Measurements from ENCODE around the gene EYA4. TPM values are rescaled to one million over a fixed set of nuclear protein-coding genes. Genes with fewer than 3 reads are reported as not detected.

Gene EYA4
- polyA plus RNA-seq, 1 of the 3 experiments (the other 2 are of a cell fraction) = 0.08 TPM

DNA sequence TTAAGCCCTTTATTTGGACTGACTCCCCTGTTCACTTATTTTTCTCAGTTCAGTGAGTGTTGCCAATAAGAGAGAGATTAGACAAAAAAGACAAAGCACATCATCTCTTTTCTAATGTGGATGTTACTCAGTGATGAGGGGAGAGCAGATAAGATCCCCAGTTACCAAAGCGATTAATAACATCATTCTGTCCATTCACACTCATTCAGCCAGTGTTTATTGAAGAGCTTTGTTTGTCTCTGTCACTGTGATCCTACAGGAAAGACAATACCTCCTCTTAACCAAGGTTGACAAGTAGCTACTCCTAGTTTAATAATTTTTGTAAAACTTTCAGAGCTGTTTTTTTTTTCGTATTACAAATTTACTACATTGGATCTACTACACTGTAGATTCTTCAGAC lies 163.0 kb downstream of the EYA4 start (continued):
- TF ChIP-seq SIN3A (IDR thresholded peaks at IDR 0.05; ENCODE audit: borderline replicate concordance, low read depth, low read length) (no peak), TAF1 (IDR thresholded peaks at IDR 0.05; ENCODE audit: borderline replicate concordance, low read depth, low read length) (no peak), MXI1 (IDR thresholded peaks at IDR 0.05; ENCODE audit: low read depth, low read length) (no peak), JUND (IDR thresholded peaks at IDR 0.05) (no peak)
- TF ChIP-seq, protein P1, sequence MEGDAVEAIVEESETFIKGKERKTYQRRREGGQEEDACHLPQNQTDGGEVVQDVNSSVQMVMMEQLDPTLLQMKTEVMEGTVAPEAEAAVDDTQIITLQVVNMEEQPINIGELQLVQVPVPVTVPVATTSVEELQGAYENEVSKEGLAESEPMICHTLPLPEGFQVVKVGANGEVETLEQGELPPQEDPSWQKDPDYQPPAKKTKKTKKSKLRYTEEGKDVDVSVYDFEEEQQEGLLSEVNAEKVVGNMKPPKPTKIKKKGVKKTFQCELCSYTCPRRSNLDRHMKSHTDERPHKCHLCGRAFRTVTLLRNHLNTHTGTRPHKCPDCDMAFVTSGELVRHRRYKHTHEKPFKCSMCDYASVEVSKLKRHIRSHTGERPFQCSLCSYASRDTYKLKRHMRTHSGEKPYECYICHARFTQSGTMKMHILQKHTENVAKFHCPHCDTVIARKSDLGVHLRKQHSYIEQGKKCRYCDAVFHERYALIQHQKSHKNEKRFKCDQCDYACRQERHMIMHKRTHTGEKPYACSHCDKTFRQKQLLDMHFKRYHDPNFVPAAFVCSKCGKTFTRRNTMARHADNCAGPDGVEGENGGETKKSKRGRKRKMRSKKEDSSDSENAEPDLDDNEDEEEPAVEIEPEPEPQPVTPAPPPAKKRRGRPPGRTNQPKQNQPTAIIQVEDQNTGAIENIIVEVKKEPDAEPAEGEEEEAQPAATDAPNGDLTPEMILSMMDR (IDR thresholded peaks at IDR 0.05) = no peak

GRCh38 chr6:133404728-133405127 lies 163.6 kb downstream of the EYA4 start:
- Histone ChIP-seq H3K36me3 (replicated peaks in 1 of 2; ENCODE audit: control insufficient read depth in 1 of 2, insufficient read depth in 2 of 2, low read length in 1 of 2) (no peaks in the 10 kb centered on the region), H2AFZ (ENCODE audit: low read depth) (no peak overlapping the region), H3K9me3 (no peaks in the 10 kb centered on the region), H3K79me2 (ENCODE audit: insufficient read depth) (no peaks in the 10 kb centered on the region), H4K20me1 (ENCODE audit: insufficient read depth) (no peaks in the 10 kb centered on the region), H3F3A (replicated peaks; ENCODE audit: insufficient read depth) (no peaks in the 10 kb centered on the region), H3K9ac (no peak overlapping the region), H3K27me3 (ENCODE audit: insufficient read depth) (no peaks in the 10 kb centered on the region), H3K27ac (ENCODE audit: low read depth in 2 of 2, low read length in 1 of 2) (no peak overlapping the region), H3K4me1 (ENCODE audit: control insufficient read depth in 1 of 2, insufficient read depth in 2 of 2, low read depth in 1 of 2, low read length in 1 of 2) (no peaks in the 10 kb centered on the region; a peak in 1 of 4 replicates), H3K9me2 (no peaks in the 10 kb centered on the region; the same call in 1 of the 2 replicates), H3K4me3 (ENCODE audit: low read depth in 2 of 2, low read length in 1 of 2) (no peak overlapping the region), H3K4me2 (no peak overlapping the region)
- ChIA-PET CTCF (no interaction called here), POLR2A (no interaction called here)
- DNase-seq = no peak
- TF ChIP-seq ZBTB33 (IDR thresholded peaks at IDR 0.05; ENCODE audit: borderline replicate concordance, low read depth) (no peak), USF1 (IDR thresholded peaks at IDR 0.05; ENCODE audit: borderline replicate concordance, low read depth) (no peak), EP300 (IDR thresholded peaks at IDR 0.05; ENCODE audit: borderline replicate concordance in 1 of 2, low read depth in 1 of 2, low read length in 1 of 2) (no peak), TCF12 (IDR thresholded peaks at IDR 0.05) (no peak), MXI1 (IDR thresholded peaks at IDR 0.05; ENCODE audit: low read depth, low read length) (no peak), TEAD4 (IDR thresholded peaks at IDR 0.05; ENCODE audit: borderline replicate concordance, insufficient read depth) (no peak), FOXJ3 (CRISPR knock-in tag; IDR thresholded peaks at IDR 0.05) (no peak), RAD21 (IDR thresholded peaks at IDR 0.05; ENCODE audit: low read length) (no peak)
- TF ChIP-seq, protein P2, sequence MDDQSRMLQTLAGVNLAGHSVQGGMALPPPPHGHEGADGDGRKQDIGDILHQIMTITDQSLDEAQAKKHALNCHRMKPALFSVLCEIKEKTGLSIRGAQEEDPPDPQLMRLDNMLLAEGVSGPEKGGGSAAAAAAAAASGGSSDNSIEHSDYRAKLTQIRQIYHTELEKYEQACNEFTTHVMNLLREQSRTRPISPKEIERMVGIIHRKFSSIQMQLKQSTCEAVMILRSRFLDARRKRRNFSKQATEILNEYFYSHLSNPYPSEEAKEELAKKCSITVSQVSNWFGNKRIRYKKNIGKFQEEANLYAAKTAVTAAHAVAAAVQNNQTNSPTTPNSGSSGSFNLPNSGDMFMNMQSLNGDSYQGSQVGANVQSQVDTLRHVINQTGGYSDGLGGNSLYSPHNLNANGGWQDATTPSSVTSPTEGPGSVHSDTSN (IDR thresholded peaks at IDR 0.05) = no peak
- TF ChIP-seq, protein P3, sequence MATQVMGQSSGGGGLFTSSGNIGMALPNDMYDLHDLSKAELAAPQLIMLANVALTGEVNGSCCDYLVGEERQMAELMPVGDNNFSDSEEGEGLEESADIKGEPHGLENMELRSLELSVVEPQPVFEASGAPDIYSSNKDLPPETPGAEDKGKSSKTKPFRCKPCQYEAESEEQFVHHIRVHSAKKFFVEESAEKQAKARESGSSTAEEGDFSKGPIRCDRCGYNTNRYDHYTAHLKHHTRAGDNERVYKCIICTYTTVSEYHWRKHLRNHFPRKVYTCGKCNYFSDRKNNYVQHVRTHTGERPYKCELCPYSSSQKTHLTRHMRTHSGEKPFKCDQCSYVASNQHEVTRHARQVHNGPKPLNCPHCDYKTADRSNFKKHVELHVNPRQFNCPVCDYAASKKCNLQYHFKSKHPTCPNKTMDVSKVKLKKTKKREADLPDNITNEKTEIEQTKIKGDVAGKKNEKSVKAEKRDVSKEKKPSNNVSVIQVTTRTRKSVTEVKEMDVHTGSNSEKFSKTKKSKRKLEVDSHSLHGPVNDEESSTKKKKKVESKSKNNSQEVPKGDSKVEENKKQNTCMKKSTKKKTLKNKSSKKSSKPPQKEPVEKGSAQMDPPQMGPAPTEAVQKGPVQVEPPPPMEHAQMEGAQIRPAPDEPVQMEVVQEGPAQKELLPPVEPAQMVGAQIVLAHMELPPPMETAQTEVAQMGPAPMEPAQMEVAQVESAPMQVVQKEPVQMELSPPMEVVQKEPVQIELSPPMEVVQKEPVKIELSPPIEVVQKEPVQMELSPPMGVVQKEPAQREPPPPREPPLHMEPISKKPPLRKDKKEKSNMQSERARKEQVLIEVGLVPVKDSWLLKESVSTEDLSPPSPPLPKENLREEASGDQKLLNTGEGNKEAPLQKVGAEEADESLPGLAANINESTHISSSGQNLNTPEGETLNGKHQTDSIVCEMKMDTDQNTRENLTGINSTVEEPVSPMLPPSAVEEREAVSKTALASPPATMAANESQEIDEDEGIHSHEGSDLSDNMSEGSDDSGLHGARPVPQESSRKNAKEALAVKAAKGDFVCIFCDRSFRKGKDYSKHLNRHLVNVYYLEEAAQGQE (IDR thresholded peaks at IDR 0.05; ENCODE audit: low read depth, low read length) = no peak
- WGBS (ENCODE audit: low lambda C conversion rate) = 6% methylated on average over 8 of the region's 8 CpGs
